Erythroblast (primary cell): ENCODE data around the gene LIPH.
A peak's percentile ranks its signal among the peaks of the same experiment; 100 is the strongest.
"Not testable (repeated sequence)": the region's sequence is repeated elsewhere in the genome, so short reads cannot be mapped to it uniquely, and the experiment has no call there.

Experiments
- DNase-seq, 2 experiments: peaks; one replicate each; lab custom pipeline; 2025; lab: John Stamatoyannopoulos, UW
- GATA1 ChIP-seq: IDR thresholded peaks from 2 replicates; pipeline ENCODE4 v1.6.1; 2011; ENCODE audit warnings: low read depth, mild to moderate bottlenecking, control low read depth, low read length, moderate library complexity
- POLR2A ChIP-seq: IDR thresholded peaks from 2 replicates; pipeline ENCODE4 v1.6.1; 2011; ENCODE audit warnings: mild to moderate bottlenecking, low read length

Gene LIPH

DNA sequence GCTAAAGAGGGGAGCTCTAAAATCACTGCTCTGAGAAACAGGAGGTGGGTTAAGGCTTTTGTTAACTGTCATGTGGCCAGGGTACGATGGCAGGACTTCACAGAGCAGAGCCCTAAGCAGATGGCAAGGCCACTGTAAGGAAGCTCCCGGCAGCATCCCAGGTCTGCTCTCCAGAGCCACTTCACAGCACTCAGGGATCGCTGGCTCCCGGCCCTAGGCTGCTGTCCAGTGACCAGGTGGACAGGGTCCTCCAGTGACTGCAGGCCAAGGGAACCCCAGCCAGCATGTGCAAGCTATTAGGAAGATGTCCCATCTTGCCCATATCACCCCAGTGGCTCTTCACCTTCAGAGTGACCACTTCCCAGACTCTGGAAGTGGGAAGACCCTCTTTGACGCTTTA, 63.9 kb downstream of the LIPH start:
- TF ChIP-seq POLR2A: no peak
- TF ChIP-seq GATA1: no peak
- DNase-seq: no peak

DNA sequence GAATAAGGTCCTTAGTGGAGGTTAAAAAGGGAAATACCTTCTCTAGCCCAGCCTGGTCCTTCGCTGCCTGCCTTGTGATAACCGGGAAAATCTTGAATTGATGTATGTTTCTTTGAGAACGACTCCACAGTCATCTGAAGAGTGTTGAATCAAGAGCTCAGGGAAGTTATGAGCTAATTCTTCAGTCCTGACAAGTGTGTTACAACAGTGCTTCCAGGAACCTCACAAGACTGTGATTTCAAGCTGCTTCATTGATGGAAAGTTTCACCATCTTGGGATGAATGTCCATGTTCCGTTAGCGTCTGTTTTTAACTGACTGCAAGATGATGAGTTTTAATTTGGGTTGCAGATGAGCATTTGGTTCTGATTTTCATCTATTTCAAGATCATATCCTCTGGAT, 66.0 kb downstream of the LIPH start:
- no peak for TF ChIP-seq GATA1
- TF ChIP-seq POLR2A: no peak
- DNase-seq: no peak

DNA sequence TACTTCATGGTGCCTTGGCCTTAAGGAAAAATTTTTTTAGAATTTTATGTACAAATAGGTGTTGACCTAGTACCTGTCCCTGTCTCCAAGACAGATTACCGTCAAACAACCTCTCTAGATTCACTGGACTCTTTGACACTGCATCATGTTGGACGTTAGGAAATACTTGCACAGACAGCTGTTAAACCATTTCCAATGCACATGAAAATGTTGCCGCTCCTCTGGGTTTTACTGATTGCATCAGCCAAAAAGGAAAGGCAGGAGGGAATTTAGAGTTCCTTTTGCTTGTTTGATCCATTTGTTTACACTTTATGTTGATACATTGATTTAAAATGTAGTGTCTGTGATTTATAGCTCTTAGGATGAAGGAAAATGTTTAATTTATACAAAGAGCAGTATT, 68.1 kb downstream of the LIPH start:
- DNase-seq: no peak
- TF ChIP-seq POLR2A (no peak), GATA1 (no peak)

DNA sequence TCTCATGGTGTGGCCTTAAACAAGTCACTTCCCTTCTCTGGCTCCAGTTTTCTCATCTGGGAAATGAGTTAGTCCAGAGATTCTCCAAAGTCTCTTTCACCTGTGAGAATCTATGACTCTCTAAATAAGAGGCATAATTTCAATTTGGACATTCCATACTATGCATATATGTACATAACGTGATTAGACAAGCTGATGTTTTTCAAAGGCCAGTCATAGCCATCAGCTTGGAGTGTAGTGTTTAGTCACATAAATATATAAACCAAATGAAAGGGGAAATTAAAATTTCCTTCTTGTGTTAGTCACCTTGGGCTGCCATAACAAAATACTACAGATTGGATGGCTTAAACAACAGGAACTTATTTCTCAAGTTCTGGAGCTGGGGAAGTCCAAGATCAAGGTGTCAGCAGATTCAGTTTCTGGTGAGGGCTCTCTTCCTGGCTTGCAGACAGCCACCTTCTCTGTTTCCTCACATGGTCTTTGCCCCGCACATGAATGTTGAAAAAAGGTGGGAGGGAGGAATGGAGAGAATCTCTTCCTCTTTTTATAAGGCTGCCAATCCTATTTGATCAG, 72.9 kb downstream of the LIPH start:
- TF ChIP-seq POLR2A (no peak), GATA1 (no peak)
- DNase-seq: no peak

DNA sequence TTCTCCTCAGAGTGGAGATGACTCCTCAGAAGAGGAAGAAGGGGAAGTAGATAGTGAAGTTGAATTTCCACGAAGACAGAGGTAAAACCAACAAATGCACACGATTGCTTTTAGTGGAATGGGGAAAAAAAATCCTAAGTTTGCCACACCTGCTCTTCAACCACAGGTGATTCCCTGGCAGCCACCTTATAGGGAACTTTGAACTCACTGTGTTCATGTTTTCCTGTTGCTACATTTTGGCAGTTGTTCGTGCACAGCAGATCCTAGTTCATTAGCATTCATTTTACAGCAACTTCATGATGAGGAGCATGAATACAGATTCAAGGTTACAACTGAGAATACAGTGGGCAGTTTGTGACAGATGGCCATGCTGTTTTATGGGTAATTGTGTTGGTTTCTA, 75.1 kb downstream of the LIPH start:
- TF ChIP-seq POLR2A: no peak
- TF ChIP-seq GATA1: no peak
- no peak for DNase-seq

DNA sequence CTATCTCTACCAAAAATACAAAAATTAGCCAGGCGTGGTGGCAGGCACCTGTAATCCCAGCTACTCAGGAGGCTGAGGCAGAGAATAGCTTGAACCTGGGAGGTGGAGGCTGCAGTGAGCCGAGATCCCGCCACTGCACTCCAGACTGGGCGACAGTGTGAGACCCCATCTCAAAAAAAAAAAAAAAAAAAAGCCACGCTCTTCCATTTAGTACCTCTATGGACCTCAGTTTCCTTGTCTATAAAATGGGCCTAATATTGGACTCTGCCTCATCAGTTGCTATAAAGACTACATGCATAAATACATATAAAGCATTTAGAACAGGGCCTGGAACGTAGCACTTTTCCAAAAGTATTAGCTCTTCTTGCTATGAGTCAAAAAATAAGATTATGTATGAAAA, 77.5 kb downstream of the LIPH start:
- DNase-seq: not testable (repeated sequence)

DNA sequence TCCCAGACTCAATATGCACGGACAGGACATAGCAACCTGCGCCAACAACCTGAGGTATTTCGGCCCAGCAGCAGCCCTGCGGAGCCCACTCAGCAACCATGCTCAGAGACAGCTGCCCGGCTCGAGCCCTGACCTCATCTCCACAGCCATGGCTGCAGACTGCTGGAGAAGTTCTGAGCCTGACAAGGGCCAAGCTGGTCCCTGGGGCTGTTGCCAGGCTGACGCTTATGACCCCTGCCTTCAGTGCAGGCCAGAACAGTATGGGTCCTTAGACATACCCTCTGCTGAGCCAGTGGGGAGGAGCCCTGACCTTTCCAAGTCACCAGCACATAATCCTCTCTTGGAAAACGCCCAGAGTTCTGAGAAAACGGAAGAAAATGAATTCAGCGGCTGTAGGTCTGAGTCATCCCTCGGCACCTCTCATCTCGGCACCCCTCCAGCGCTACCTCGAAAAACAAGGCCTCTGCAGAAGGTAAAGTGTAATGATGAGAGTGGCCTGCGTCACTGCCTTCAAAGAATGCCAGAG, 79.0 kb downstream of the LIPH start:
- TF ChIP-seq GATA1 (no peak), POLR2A (no peak)
- DNase-seq: no peak

DNA sequence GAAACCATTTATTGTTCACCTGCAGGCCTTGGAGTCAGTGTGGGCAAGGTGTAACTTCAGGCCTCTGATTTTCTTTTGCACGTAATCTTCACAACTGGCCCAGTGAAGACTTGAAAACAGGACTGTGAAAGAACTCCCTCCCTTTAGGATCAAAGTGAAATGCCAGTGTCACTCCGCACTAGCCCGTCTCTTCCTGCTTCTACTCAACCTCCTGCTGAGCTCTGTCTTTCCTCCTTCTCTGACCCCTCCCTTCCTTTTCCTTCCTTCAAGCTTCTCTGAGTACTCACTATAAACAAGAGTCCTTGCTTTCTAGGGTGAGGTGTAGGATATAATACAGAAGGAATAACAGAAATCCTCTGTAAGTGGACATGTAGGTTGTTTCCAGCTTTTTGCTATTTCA, 82.1 kb downstream of the LIPH start:
- DNase-seq: no peak
- TF ChIP-seq POLR2A (no peak), GATA1 (no peak)

DNA sequence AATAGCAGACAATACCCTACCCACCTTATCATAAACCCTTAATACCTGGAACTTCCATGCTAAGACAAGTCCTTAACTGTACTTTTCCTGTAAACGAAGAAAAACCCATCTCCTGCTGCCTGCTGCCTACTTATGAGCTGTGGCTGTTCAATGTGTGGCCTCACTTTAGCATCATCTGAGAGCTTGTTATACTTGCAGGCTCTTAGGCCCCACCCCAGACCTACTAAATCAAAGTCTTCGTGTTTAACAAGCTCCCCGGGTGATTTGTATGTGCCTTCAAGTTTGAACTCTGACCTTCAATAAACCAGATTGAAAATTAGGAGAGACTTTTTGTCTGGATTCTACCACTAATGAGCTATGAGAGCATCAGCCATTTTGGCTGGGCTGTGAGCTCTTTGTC, 82.8 kb downstream of the LIPH start:
- TF ChIP-seq GATA1: no peak
- TF ChIP-seq POLR2A: no peak
- no peak for DNase-seq

DNA sequence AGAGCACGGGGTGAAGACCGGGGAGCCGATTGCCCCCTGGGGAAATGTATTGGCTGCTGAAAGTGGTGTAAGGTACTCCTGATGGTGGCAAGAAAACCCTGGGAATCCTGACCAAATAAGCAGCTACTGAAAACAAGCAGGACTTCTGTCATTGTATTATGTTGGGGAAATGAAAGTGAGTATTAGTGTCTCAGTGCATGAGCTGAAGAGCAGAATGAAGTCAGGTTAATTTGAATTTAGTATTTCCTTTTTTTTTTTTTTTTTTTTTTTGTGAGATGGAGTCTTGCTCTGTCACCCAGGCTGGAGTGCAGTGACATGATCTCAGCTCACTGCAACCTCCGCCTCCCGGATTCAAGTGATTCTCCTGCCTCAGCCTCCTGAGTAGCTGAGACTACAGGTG, 86.3 kb downstream of the LIPH start:
- not testable (repeated sequence) for DNase-seq

DNA sequence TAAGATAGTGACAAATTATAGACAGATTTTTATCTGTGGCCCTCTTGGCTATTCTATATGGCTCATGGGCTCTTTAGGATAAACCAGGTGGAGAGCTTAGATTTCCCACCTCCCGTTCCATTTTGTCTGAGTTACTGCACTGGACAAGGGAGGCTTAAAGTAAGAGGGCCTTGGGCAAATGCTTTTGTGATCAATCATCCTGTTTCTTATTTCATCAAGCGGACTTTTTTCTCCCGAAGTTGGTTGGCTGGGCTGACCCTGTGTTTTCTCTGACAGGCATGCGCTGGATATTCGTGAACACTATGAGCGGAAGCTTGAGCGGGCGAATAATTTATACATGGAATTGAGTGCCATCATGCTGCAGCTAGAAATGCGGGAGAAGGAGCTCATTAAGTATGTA, 86.9 kb downstream of the LIPH start:
- TF ChIP-seq POLR2A (no peak), GATA1 (no peak)
- DNase-seq: no peak

DNA sequence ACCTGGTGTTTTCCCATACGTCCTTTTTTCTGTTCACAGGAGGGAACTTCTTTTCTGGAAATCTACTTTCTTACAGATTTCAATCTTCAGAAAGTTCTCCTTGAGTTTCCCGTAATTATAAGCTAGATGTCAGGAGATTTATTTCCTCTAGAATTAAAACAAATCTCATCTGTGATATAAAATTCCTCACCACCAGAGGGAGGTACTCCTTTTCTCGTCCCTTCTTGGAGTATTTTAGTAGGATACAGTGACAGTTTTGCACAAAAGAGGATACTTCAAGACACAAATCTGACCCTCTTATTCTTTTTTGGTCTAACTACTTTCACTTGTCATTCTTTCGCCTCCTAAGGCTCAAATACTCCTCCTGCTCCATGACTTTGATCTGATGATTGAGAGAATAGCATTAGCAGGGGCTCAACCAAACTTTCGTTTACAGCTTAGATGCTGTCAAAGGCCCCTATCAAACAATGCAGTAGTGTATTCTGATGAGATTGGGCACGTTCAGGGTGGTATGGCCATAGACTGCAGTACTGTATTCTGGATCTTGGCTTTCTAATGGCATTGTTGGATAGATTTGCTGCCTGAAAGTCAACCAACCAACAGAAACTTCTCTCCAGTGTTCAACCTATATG, 91.6 kb downstream of the LIPH start:
- TF ChIP-seq POLR2A (no peak), GATA1 (no peak)
- peak in 1 of 2 experiments; percentile 13 for DNase-seq

DNA sequence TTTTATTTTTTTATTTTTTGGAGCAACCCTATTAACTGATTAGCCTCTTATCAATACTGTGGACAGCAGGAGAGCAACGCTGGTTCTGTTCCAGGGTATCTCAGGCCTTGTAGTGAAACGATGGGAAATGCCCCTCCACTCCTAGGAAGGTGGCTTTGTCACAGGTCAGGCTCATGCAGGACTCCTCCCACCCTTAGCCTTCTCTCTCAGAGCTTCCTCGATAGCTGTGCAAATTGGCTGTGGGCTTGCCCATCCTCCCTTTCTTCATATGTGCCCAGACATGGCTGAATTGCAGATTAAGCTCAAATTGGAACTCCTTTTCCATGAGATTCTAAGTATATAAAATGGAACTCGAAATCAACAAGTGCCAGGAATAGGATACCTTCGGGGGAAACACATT, 92.1 kb downstream of the LIPH start:
- no peak for DNase-seq
- TF ChIP-seq POLR2A (no peak), GATA1 (no peak)

DNA sequence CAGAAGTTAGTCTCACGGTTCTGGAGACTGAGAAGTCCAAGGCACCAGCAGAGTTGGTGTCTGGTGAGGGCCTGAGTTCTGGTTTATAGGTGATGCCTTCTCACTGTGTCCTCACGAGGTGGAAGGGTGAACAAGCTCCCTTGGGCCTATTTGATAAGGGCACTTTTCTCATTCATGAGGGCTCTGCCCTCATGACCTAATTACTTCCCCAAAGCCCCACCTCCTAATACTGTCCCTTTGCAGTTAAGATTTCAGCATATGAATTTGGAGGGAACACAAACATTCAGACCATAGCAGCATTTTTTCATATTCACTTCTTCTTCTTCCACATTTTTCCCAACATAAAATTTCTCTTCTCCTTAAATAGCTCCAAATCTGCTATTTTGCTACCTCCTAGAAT, 95.0 kb downstream of the LIPH start:
- TF ChIP-seq POLR2A (no peak), GATA1 (no peak)

More for the DNA sequence above, 95.0 kb downstream of the LIPH start:
- DNase-seq: no peak
